ENCODE data around the gene CDC5L. TPM values are rescaled to one million over a fixed set of nuclear protein-coding genes. Genes with fewer than 3 reads are reported as not detected.

CDC5L gene
- total and polyA plus RNA-seq, 2 of the 13 experiments (the other 11 are each of a cell fraction or from before 2014, with no cell fraction given) = 11.0 to 34.2 TPM

- TF ChIP-seq PHF20 (CRISPR knock-in tag; IDR thresholded peaks at IDR 0.05) = peak; percentile 82
- TF ChIP-seq CEBPG (CRISPR knock-in tag; IDR thresholded peaks at IDR 0.05) = peak; percentile 34; the same call in 1 of the 2 replicates
- peak; percentile 83 for TF ChIP-seq ZFX (CRISPR knock-in tag; IDR thresholded peaks at IDR 0.05; ENCODE audit: low read depth)
- TF ChIP-seq ZNF20 (CRISPR knock-in tag; IDR thresholded peaks at IDR 0.05) = peak; percentile 84; the same call in 1 of the 2 replicates
- TF ChIP-seq KAT8 (CRISPR knock-in tag; IDR thresholded peaks at IDR 0.05) = peak; percentile 93
- peak; percentile 60 for TF ChIP-seq NFYC (CRISPR knock-in tag; IDR thresholded peaks at IDR 0.05)
- TF ChIP-seq ZNF704 (CRISPR knock-in tag; IDR thresholded peaks at IDR 0.05; ENCODE audit: borderline replicate concordance) = peak; percentile 87; the same call in 1 of the 2 replicates
- no peak for TF ChIP-seq NFE2L2 (IDR thresholded peaks at IDR 0.05; ENCODE audit: low read length)
- TF ChIP-seq ZSCAN31 (CRISPR knock-in tag; IDR thresholded peaks at IDR 0.05; ENCODE audit: low read depth) = peak; percentile 77; the same call in 1 of the 2 replicates
- no peak for TF ChIP-seq IRF1 (CRISPR knock-in tag; IDR thresholded peaks at IDR 0.05; ENCODE audit: low read depth)
- TF ChIP-seq ZNF607 (CRISPR knock-in tag; IDR thresholded peaks at IDR 0.05; ENCODE audit: borderline replicate concordance) = peak; percentile 77
- peak; percentile 88; the same call in 1 of the 2 replicates for TF ChIP-seq MXD1 (CRISPR knock-in tag; IDR thresholded peaks at IDR 0.05)
- TF ChIP-seq ZNF230 (CRISPR knock-in tag; IDR thresholded peaks at IDR 0.05) = 0 out of 2 replicates have a peak, but pooled peaks have one; percentile 60
- no peak for TF ChIP-seq USF2 (IDR thresholded peaks at IDR 0.05; ENCODE audit: low read depth, low read length)
- peak; percentile 15; the same call in 1 of the 2 replicates for TF ChIP-seq USF2 (CRISPR knock-in tag; IDR thresholded peaks at IDR 0.05; ENCODE audit: borderline replicate concordance)
- peak; percentile 65; the same call in 1 of the 2 replicates for TF ChIP-seq NFE2L1 (CRISPR knock-in tag; IDR thresholded peaks at IDR 0.05; ENCODE audit: borderline replicate concordance)
- TF ChIP-seq ZNF501 (CRISPR knock-in tag; IDR thresholded peaks at IDR 0.05) = peak; percentile 95
- TF ChIP-seq FOXM1 (CRISPR knock-in tag; IDR thresholded peaks at IDR 0.05) = no peak
- TF ChIP-seq NCOR1 (IDR thresholded peaks at IDR 0.05; ENCODE audit: borderline replicate concordance, low read length) = no peak
- no peak for TF ChIP-seq CREBL2 (CRISPR knock-in tag; IDR thresholded peaks at IDR 0.05; ENCODE audit: borderline replicate concordance)
- TF ChIP-seq PITX1 (CRISPR knock-in tag; IDR thresholded peaks at IDR 0.05) = peak; percentile 79
- TF ChIP-seq ZNF335 (CRISPR knock-in tag; IDR thresholded peaks at IDR 0.05) = peak; percentile 83
- TF ChIP-seq BCL3 (CRISPR knock-in tag; IDR thresholded peaks at IDR 0.05) = peak; percentile 93
- TF ChIP-seq NFKBIZ (CRISPR knock-in tag; IDR thresholded peaks at IDR 0.05) = peak; percentile 47; the same call in 1 of the 2 replicates
Observed at GRCh38 chr6:44387346-44388134, at the start of gene CDC5L (continued).
